H9 (cell line): Measurements from ENCODE around the gene ROCK2. TPM values are rescaled to one million over a fixed set of nuclear protein-coding genes. Genes with fewer than 3 reads are reported as not detected.

Experiments used
- DNase-seq: peaks from one replicate; pipeline ENCODE4 v3.0.0-alpha.2; 2017
- H2AFZ ChIP-seq: one replicate; pipeline ENCODE4 v1.6.1; 2013; ENCODE audit warnings: mild to moderate bottlenecking, low read length, control low read depth, moderate library complexity
- H2AK5ac ChIP-seq: 2 replicates; pipeline ENCODE4 v1.6.1; 2013; ENCODE audit warnings: low read length, control low read depth, mixed read lengths; ENCODE audit not compliant: insufficient read length
- H2BK120ac ChIP-seq: one replicate; pipeline ENCODE4 v1.6.1; 2013; ENCODE audit warnings: low read depth, mild to moderate bottlenecking, low read length, control low read depth, inconsistent platforms; ENCODE audit not compliant: poor library complexity, severe bottlenecking
- H2BK12ac ChIP-seq: 2 replicates; pipeline ENCODE4 v1.6.1; 2013; ENCODE audit warnings: low read length, control low read depth, mixed read lengths, low read depth; ENCODE audit not compliant: insufficient read length
- H2BK15ac ChIP-seq: 2 replicates; pipeline ENCODE4 v1.6.1; 2013; ENCODE audit warnings: low read depth, low read length, control low read depth
- H2BK20ac ChIP-seq: one replicate; pipeline ENCODE4 v1.6.1; 2013; ENCODE audit warnings: low read depth, mild to moderate bottlenecking, low read length, control low read depth, inconsistent platforms; ENCODE audit not compliant: poor library complexity, severe bottlenecking
- H2BK5ac ChIP-seq: 2 replicates; pipeline ENCODE4 v1.6.1; 2013; ENCODE audit warnings: low read length, control low read depth, mixed read lengths; ENCODE audit not compliant: insufficient read length
- H3K14ac ChIP-seq: 2 replicates; pipeline ENCODE4 v1.6.1; 2013; ENCODE audit warnings: low read length, control low read depth; ENCODE audit not compliant: insufficient read depth
- H3K18ac ChIP-seq: 2 replicates; pipeline ENCODE4 v1.6.1; 2013; ENCODE audit warnings: low read depth, mild to moderate bottlenecking, mixed read lengths, low read length, control low read depth; ENCODE audit not compliant: insufficient read length
- H3K23ac ChIP-seq: 2 replicates; pipeline ENCODE4 v1.6.1; 2013; ENCODE audit warnings: low read length, control low read depth, mixed read lengths, low read depth; ENCODE audit not compliant: insufficient read length
- H3K23me2 ChIP-seq: 2 replicates; pipeline ENCODE4 v1.6.1; 2013; ENCODE audit warnings: low read depth, mild to moderate bottlenecking, mixed read lengths, low read length, control low read depth; ENCODE audit not compliant: insufficient read length, poor library complexity, severe bottlenecking
- H3K27ac ChIP-seq: 2 replicates; pipeline ENCODE4 v1.5.1; 2013; ENCODE audit warnings: low read length, control low read depth, mixed read lengths, low read depth; ENCODE audit not compliant: insufficient read length
- H3K27me3 ChIP-seq: 2 replicates; pipeline ENCODE4 v1.6.1; 2013; ENCODE audit warnings: low read length, control low read depth, inconsistent platforms; ENCODE audit not compliant: insufficient read depth
- H3K4ac ChIP-seq: 2 replicates; pipeline ENCODE4 v1.6.1; 2013; ENCODE audit warnings: low read depth, mild to moderate bottlenecking, control low read depth, inconsistent platforms, low read length, moderate library complexity
- H3K4me1 ChIP-seq: 2 replicates; pipeline ENCODE4 v1.6.1; 2013; ENCODE audit warnings: low read length, control low read depth, inconsistent platforms; ENCODE audit not compliant: insufficient read depth
- H3K4me2 ChIP-seq: 2 replicates; pipeline ENCODE4 v1.6.1; 2013; ENCODE audit warnings: low read length, control low read depth, mixed read lengths; ENCODE audit not compliant: insufficient read length, insufficient read depth
- H3K56ac ChIP-seq: 2 replicates; pipeline ENCODE4 v1.6.1; 2013; ENCODE audit warnings: low read depth, mild to moderate bottlenecking, mixed read lengths, low read length, control low read depth; ENCODE audit not compliant: insufficient read length
- H3K79me1 ChIP-seq: 2 replicates; pipeline ENCODE4 v1.6.1; 2013; ENCODE audit warnings: low read depth, mild to moderate bottlenecking, moderate library complexity, low read length, control low read depth, inconsistent platforms; ENCODE audit not compliant: insufficient read depth, poor library complexity, severe bottlenecking
- H3K79me2 ChIP-seq: 2 replicates; pipeline ENCODE4 v1.6.1; 2013; ENCODE audit warnings: low read length, control low read depth, inconsistent platforms; ENCODE audit not compliant: insufficient read depth
- H3K9ac ChIP-seq: 2 replicates; pipeline ENCODE4 v1.6.1; 2013; ENCODE audit warnings: low read length, control low read depth, mixed read lengths; ENCODE audit not compliant: insufficient read length; ENCODE audit errors: extremely low read depth
- H3K9me3 ChIP-seq: one replicate; pipeline ENCODE4 v1.6.1; 2013; ENCODE audit warnings: low read depth, low read length, inconsistent platforms; ENCODE audit not compliant: control insufficient read depth
- H3T11ph ChIP-seq: one replicate; pipeline ENCODE4 v1.6.1; 2013; ENCODE audit warnings: mild to moderate bottlenecking, low read length, control low read depth, inconsistent platforms
- H4K20me1 ChIP-seq: one replicate; pipeline ENCODE4 v1.6.1; 2013; ENCODE audit not compliant: control insufficient read depth, insufficient read length, insufficient read depth
- H4K5ac ChIP-seq: 2 replicates; pipeline ENCODE4 v1.6.1; 2013; ENCODE audit warnings: low read depth, mild to moderate bottlenecking, mixed read lengths, low read length, control low read depth; ENCODE audit not compliant: insufficient read length
- H4K8ac ChIP-seq: replicated peaks from 2 replicates; pipeline ENCODE4 v1.6.1; 2013; ENCODE audit warnings: low read length, control low read depth, mixed read lengths, low read depth; ENCODE audit not compliant: insufficient read length
- H4K91ac ChIP-seq: 2 replicates; pipeline ENCODE4 v1.6.1; 2013; ENCODE audit warnings: low read depth, mild to moderate bottlenecking, moderate library complexity, mixed read lengths, low read length, control low read depth; ENCODE audit not compliant: insufficient read length
- H3K27ac Mint-ChIP-seq, 3 experiments: 2 replicates in 2 of 3; 3 replicates in 1 of 3; pipeline ENCODE4 v1.8.0; 2020 to 2021; ENCODE audit warnings: mixed read lengths in 3 of 3, mild to moderate bottlenecking in 1 of 3, moderate library complexity in 1 of 3
- H3K27me3 Mint-ChIP-seq: 2 replicates; pipeline ENCODE4 v1.8.0; 2021; ENCODE audit warnings: low read depth, mild to moderate bottlenecking, moderate library complexity, mixed read lengths
- H3K36me3 Mint-ChIP-seq, 3 experiments: 2 replicates in 2 of 3; 3 replicates in 1 of 3; pipeline ENCODE4 v1.8.0; 2020 to 2021; ENCODE audit warnings: low read depth in 3 of 3, mixed read lengths in 3 of 3; ENCODE audit not compliant: insufficient read depth in 1 of 3
- H3K4me1 Mint-ChIP-seq, 2 experiments: 2 replicates each; pipeline ENCODE4 v1.8.0; 2020; ENCODE audit warnings: mixed read lengths in 2 of 2
- H3K4me3 Mint-ChIP-seq, 2 experiments: 2 replicates in 1 of 2; 3 replicates in 1 of 2; pipeline ENCODE4 v1.8.0; 2020 to 2021; ENCODE audit warnings: mild to moderate bottlenecking in 2 of 2, mixed read lengths in 2 of 2, moderate library complexity in 1 of 2
- H3K9me3 Mint-ChIP-seq, 2 experiments: 2 replicates in 1 of 2; 3 replicates in 1 of 2; pipeline ENCODE4 v1.8.0; 2020; ENCODE audit warnings: mild to moderate bottlenecking in 2 of 2, mixed read lengths in 2 of 2, moderate library complexity in 1 of 2
- CTCF ChIP-seq: fragments of 200-600 bp; sonication (generic); conservative IDR thresholded peaks from 3 replicates; pipeline ENCODE4 v1.8.0; 2021; ENCODE audit warnings: antibody characterized with exemption, mild to moderate bottlenecking
- WGBS: extraction: QIAGEN DNeasy Blood & Tissue Kit; methylation state at CpG from one replicate; pipeline ENCODE4 v1.1.7; 2013; ENCODE audit warnings: missing lambda C conversion rate, low lambda C conversion rate, mixed read lengths; ENCODE audit not compliant: insufficient read length; ENCODE audit errors: extremely low coverage; 5-methylcytosine and 5-hydroxymethylcytosine counted together
- total RNA-seq: library from RNA; stranded (reverse); gene quantifications from 2 replicates; pipeline ENCODE4 v1.2.1, GENCODE V29; 2021

The ROCK2 gene
- total RNA-seq, 1 experiment from 2014 or later, result 33.2 TPM

DNA sequence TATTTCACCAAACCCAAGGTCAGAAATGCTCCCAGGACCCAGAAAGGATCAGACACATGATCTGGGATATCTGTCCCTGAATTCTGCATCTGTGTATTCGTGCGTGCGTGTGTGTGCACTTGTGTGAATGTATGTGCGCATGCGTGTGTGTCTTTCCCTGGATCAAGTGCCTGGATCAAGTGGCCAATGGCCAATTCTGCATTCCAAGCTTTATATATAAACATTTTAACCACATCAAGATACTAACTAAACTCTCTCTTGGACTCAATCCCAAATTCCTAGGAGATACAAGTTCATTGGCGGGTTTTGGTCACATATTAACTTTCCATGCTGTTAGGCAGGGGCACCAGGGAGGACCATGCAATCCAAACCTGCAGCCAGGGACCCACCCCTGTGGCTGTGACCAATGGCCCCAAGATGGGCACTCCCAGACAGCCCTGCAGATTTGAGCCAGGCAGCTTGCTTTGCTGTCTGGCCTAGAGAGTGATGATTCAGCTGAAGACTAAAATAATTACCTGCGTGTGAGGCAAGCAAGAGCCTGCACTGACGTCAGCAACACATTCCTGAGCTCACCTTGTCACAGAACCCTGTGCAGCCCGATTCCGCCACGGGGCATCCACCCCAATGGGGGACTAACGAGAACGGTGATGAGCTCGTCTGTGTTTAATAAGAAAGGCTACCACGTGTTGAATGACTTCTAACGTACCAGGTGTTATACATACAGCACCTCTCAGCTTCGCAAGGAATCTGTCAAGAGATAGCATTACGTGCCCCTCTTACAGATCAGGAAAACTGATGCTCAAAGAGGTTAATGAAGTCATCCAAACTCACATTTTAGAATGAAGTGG is 45.3 kb upstream of the ROCK2 start:
- no peaks in the 10 kb centered on the region for H3K9me3 Mint-ChIP-seq
- TF ChIP-seq CTCF, result no peak
- no peak overlapping the region for H3K4me3 Mint-ChIP-seq
- H2BK15ac ChIP-seq, result no peak overlapping the region
- peaks cover 2% of the 10 kb centered on the region; the same call in 1 of the 2 replicates for H3K4me1 ChIP-seq
- no peak overlapping the region for H3K56ac ChIP-seq
- no peak overlapping the region for H2BK120ac ChIP-seq
- H4K91ac ChIP-seq, result no peak overlapping the region
- peaks cover 1% of the 10 kb centered on the region; the same call in 1 of the 2 replicates for H3K27me3 Mint-ChIP-seq
- no peaks in the 10 kb centered on the region for H3K23me2 ChIP-seq
- no peak overlapping the region for H3K4me2 ChIP-seq
- no peak overlapping the region for H2AK5ac ChIP-seq
- H4K20me1 ChIP-seq, result no peaks in the 10 kb centered on the region
- H3K23ac ChIP-seq, result no peak overlapping the region
- no peak overlapping the region for H3K4ac ChIP-seq
- H3K9ac ChIP-seq, result no peak overlapping the region
- H2BK20ac ChIP-seq, result no peak overlapping the region
- no peak overlapping the region for H3T11ph ChIP-seq
- no peak overlapping the region for H3K14ac ChIP-seq
- no peak overlapping the region for H4K5ac ChIP-seq
- H3K9me3 ChIP-seq, result no peaks in the 10 kb centered on the region
- H3K36me3 Mint-ChIP-seq, result no peaks in the 10 kb centered on the region
- no peak overlapping the region for H3K18ac ChIP-seq
- no CpG with 5 or more reads among the region's 18 CpGs for WGBS
- H2AFZ ChIP-seq, result no peak overlapping the region
- no peaks in the 10 kb centered on the region for H3K79me2 ChIP-seq
- H2BK5ac ChIP-seq, result no peak overlapping the region
- H3K27ac Mint-ChIP-seq, result peak overlapping the region in 1 of 3 experiments; percentile 71; a peak in 1 of 7 replicates
- H4K8ac ChIP-seq, result no peak overlapping the region
- no peak overlapping the region for H3K27ac ChIP-seq
- no peak for DNase-seq
- no peaks in the 10 kb centered on the region for H3K27me3 ChIP-seq
- H3K4me1 Mint-ChIP-seq, result peaks cover 38 to 50% of the 10 kb centered on the region in 2 experiments
- H2BK12ac ChIP-seq, result no peak overlapping the region
- H3K79me1 ChIP-seq, result no peaks in the 10 kb centered on the region
